HG03460 (cell line): Measurements from ENCODE around the gene NR2F1.
A peak's percentile ranks its signal among the peaks of the same experiment; 100 is the strongest.
"Not testable (repeated sequence)": the region's sequence is repeated elsewhere in the genome, so short reads cannot be mapped to it uniquely, and the experiment has no call there.

Experiments
- ATAC-seq: cut with Tn5 transposase; IDR thresholded peaks from one replicate; pipeline ENCODE4 v1.9.1; 2021; ENCODE audit not compliant: unreplicated experiment

NR2F1 gene

GRCh38 chr5:93582677-93583438, at the start of gene NR2F1:
Gene NR2F1 (plus strand): TSS chr5:93583222. CDS start chr5:93585024, 1,802 bp downstream.
- ATAC-seq = no peak

DNA sequence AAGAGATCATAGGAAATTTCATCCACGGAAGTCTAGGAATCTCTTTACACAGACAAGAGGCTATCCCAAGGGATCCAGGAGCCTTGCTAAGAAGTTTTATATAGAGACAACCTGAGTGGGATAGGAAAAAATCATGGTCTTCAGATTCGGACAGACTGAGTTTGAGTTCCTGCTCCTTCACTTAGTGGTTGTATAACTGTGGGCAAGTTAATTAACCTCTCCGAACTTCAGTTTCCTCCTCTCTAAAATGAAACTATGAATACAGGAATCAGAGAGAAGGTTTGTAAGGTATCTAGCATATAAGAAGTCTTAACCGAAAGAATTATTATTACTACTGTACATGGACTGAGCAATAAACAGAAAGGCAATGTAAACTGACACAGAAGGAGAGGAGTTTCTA, 37.1 kb upstream of the NR2F1 start:
- no peak for ATAC-seq

- ATAC-seq = not testable (repeated sequence)
Measured at GRCh38 chr5:93549594-93549993, 33.4 kb upstream of the NR2F1 start.

DNA sequence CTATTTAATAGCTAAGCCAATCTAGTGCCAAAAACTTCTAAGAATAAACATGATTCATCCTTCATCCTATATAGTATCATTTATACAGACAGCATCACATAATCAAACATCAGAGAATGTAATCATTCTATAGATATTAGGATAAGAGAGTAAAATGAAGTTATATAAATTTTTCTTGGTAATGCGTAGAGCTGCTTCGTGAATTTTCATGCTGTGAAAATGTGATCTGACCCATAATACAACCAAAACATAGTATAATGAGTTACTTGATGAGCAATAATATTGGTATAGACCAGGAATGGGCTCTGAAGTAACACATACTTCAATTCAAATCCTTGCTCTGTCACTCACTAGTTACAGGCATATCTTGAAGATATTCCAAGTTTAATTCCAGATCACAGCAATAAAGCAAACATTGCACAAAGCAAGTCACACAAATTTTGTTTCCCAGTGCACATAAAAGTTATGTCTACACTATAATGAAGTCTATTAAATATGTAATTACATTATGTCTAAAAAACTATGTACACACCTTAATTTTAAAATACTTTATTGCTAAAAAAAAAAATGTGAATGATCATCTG, 25.9 kb upstream of the NR2F1 start:
- no peak for ATAC-seq

GRCh38 chr5:93566091-93566490, 16.9 kb upstream of the NR2F1 start:
- ATAC-seq = no peak

- ATAC-seq = no peak
Measured at GRCh38 chr5:93567424-93567823, 15.6 kb upstream of the NR2F1 start.

- no peak for ATAC-seq
Measured at GRCh38 chr5:93569300-93570160, 13.5 kb upstream of the NR2F1 start.

- peak; percentile 53 for ATAC-seq
Measured at GRCh38 chr5:93570294-93571113, 12.5 kb upstream of the NR2F1 start.

GRCh38 chr5:93571114-93571949, 11.7 kb upstream of the NR2F1 start:
- no peak for ATAC-seq

GRCh38 chr5:93572101-93572607, 10.9 kb upstream of the NR2F1 start:
- no peak for ATAC-seq

- no peak for ATAC-seq
Measured at GRCh38 chr5:93572608-93573353, 10.2 kb upstream of the NR2F1 start.

GRCh38 chr5:93573354-93574351, 9.4 kb upstream of the NR2F1 start:
- ATAC-seq = no peak

DNA sequence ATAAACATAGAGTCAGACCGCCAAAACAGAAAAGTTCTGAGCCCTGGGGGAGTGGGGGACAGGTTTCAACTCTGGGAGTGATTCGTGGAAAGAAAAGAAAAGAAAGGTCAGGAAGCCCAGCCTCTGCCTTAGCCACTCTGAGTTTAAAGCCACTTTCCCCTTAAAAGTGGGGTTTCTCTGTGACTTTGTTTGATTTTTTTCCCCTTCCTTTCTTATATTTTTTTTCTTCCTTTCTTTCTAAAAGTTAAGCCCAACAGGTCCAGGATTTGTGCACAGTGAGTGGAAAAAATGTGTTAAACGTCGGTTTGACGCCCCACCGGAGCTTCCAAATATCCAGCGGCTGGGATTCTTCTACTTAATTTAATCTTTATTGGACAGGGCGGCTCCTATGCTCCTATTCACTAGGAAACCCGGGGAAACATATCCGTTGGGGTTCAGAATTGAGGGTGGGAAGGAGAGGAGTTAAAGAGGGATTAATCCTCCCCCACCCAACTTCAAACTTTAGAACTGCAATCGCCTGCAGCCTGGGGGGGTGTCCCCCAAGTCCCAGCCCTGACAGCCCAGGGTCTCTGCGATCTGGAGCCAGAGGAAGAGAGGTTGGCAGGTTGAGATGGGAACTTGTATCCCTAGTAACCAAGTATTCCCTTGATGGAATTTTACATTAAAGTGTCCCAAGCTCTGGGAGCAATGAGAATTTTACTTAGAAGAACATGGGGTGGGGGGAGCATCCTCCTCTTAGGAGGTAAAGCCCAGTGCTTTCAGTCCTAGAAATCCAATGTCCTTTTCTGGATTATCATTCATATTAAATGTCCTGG, 8.3 kb upstream of the NR2F1 start:
- ATAC-seq = no peak

DNA sequence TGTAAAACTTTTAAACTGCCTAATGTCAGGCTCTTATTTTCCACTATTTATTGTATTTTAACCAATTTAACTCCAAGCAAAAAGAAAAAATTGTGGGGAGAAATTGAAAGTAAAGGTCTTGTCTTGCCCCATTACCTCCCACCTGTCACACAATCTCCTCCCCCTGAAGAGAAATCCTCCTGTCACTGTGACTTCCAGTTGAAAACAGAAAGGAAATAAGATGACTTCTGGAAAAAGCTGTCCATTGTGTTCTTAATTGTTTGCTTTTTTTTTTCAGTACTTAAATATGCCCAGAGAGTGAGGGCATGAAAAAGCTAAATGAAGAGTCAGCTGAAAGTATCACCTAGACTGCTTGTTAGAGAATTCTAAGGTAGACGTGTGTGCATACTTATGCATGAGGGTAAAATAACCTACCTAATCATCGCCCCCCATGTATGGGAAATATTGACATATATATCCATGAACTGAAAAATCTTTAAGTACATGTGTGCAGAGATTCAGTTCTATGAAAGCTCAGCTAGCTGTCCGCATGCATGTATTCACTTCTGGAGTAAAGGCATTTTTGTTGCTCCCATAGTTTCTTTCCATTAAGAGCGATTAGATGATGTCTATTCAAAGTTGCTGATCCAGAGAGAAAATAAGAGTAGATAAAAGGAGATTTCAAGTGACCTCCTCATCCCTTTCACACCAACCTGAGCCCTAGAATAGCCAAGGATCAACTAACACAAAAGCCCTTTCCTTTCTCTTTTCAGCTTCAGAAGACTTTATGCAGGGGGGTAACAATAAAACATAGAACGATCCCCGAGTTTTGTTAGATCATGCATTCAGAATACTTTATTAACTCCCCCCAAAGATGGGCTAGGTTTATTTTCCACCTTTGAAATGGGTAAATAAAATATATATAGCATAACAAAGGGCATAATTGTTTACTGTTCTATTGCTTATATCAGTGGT, 7.3 kb upstream of the NR2F1 start:
- ATAC-seq = no peak

- ATAC-seq = no peak
Measured at GRCh38 chr5:93576994-93577853, 5.8 kb upstream of the NR2F1 start.
